ENCODE data around the gene TP53AIP1.
"Not testable (repeated sequence)": the region's sequence is repeated elsewhere in the genome, so short reads cannot be mapped to it uniquely, and the experiment has no call there.

Gene TP53AIP1

GRCh38 chr11:128926437-128927107, 16.1 kb downstream of the TP53AIP1 start:
- DNase-seq (ENCODE audit: insufficient read length, low spot score), result no peak
- no peak for FAIRE-seq

- FAIRE-seq (no peak), DNase-seq (ENCODE audit: insufficient read length, low spot score) (no peak)
Measured at GRCh38 chr11:128926000-128926399, 16.7 kb downstream of the TP53AIP1 start.

- no peak for FAIRE-seq
- no peak for DNase-seq (ENCODE audit: insufficient read length, low spot score)
Measured at GRCh38 chr11:128925250-128925600, 17.4 kb downstream of the TP53AIP1 start.

GRCh38 chr11:128924510-128925249, 18.0 kb downstream of the TP53AIP1 start:
- DNase-seq (ENCODE audit: insufficient read length, low spot score) (no peak), FAIRE-seq (no peak)

GRCh38 chr11:128924104-128924503, 18.6 kb downstream of the TP53AIP1 start:
- FAIRE-seq, result no peak

GRCh38 chr11:128921793-128922192, 20.9 kb downstream of the TP53AIP1 start:
- DNase-seq (ENCODE audit: insufficient read length, low spot score), result no peak
- no peak for FAIRE-seq

More at GRCh38 chr11:128924104-128924503, 18.6 kb downstream of the TP53AIP1 start:
- no peak for DNase-seq (ENCODE audit: insufficient read length, low spot score)

GRCh38 chr11:128920666-128921065, 22.0 kb downstream of the TP53AIP1 start:
- DNase-seq (ENCODE audit: insufficient read length, low spot score), result no peak
- no peak for FAIRE-seq

- FAIRE-seq; DNase-seq (ENCODE audit: insufficient read length, low spot score): not testable (repeated sequence)
Measured at GRCh38 chr11:128919635-128920034, 23.0 kb downstream of the TP53AIP1 start.

GRCh38 chr11:128919216-128919615, 23.5 kb downstream of the TP53AIP1 start:
- DNase-seq (ENCODE audit: insufficient read length, low spot score) (no peak), FAIRE-seq (no peak)

- FAIRE-seq, result no peak
- DNase-seq (ENCODE audit: insufficient read length, low spot score), result no peak
Measured at GRCh38 chr11:128917144-128917724, 25.4 kb downstream of the TP53AIP1 start.

GRCh38 chr11:128916681-128917080, 26.0 kb downstream of the TP53AIP1 start:
- no peak for FAIRE-seq
- no peak for DNase-seq (ENCODE audit: insufficient read length, low spot score)

- DNase-seq (ENCODE audit: insufficient read length, low spot score) (no peak), FAIRE-seq (no peak)
Measured at GRCh38 chr11:128916037-128916572, 26.6 kb downstream of the TP53AIP1 start.

- DNase-seq (ENCODE audit: insufficient read length, low spot score) (no peak), FAIRE-seq (no peak)
Measured at GRCh38 chr11:128915149-128915521, 27.5 kb downstream of the TP53AIP1 start.

- DNase-seq (ENCODE audit: insufficient read length, low spot score) (no peak), FAIRE-seq (no peak)
Measured at GRCh38 chr11:128914216-128915148, 28.2 kb downstream of the TP53AIP1 start.

- FAIRE-seq (no peak), DNase-seq (ENCODE audit: insufficient read length, low spot score) (no peak)
Measured at GRCh38 chr11:128913806-128914205, 28.9 kb downstream of the TP53AIP1 start.

GRCh38 chr11:128911701-128912100, 31.0 kb downstream of the TP53AIP1 start:
- FAIRE-seq (no peak), DNase-seq (ENCODE audit: insufficient read length, low spot score) (no peak)

- DNase-seq (ENCODE audit: insufficient read length, low spot score) (no peak), FAIRE-seq (no peak)
Measured at GRCh38 chr11:128911239-128911638, 31.4 kb downstream of the TP53AIP1 start.

- FAIRE-seq, result no peak
- DNase-seq (ENCODE audit: insufficient read length, low spot score), result no peak
Measured at GRCh38 chr11:128910576-128910975, 32.1 kb downstream of the TP53AIP1 start.

GRCh38 chr11:128909438-128910125, 33.1 kb downstream of the TP53AIP1 start:
- DNase-seq (ENCODE audit: insufficient read length, low spot score) (no peak), FAIRE-seq (no peak)

Measured in HTR-8/SVneo (cell line).